Large intestine (tissue), 3 donors: ENCODE results near the gene TNNT3. TPM values are rescaled to one million over a fixed set of nuclear protein-coding genes. Genes with fewer than 3 reads are reported as not detected.
"Not testable (repeated sequence)": the region's sequence is repeated elsewhere in the genome, so short reads cannot be mapped to it uniquely, and the experiment has no call there.

ENCODE experiments used
- DNase-seq, 2 donors: peaks; one replicate each; pipeline versions ENCODE4 v3.0.0 to v3.0.0-alpha.2; 2013
- H3K27ac ChIP-seq: one replicate; pipeline ENCODE4 v1.5.1; 2013; ENCODE audit warnings: low read length
- H3K27me3 ChIP-seq: 2 replicates; pipeline ENCODE4 v1.6.1; 2013; ENCODE audit warnings: low read length; ENCODE audit not compliant: control insufficient read depth, insufficient read depth
- H3K36me3 ChIP-seq: 2 replicates; pipeline ENCODE4 v1.6.1; 2013; ENCODE audit warnings: low read length; ENCODE audit not compliant: control insufficient read depth, insufficient read depth
- H3K4me1 ChIP-seq: one replicate; pipeline ENCODE4 v1.6.1; 2013; ENCODE audit warnings: low read length; ENCODE audit not compliant: control insufficient read depth, insufficient read depth
- H3K4me3 ChIP-seq: one replicate; pipeline ENCODE4 v1.5.1; 2013; ENCODE audit warnings: low read length
- H3K9me3 ChIP-seq: one replicate; pipeline ENCODE4 v1.6.1; 2013; ENCODE audit warnings: mild to moderate bottlenecking, low read depth, low read length, moderate library complexity; ENCODE audit not compliant: control insufficient read depth
- WGBS: methylation state at CpG from one replicate; pipeline ENCODE4 v1.1.5; 2013; ENCODE audit warnings: low lambda C conversion rate; ENCODE audit not compliant: insufficient coverage; 5-methylcytosine and 5-hydroxymethylcytosine counted together
- polyA plus RNA-seq: library from polyadenylated mRNA; unstranded; fragments of 120-200 nt; gene quantifications from one replicate; pipeline ENCODE4 v1.2.1, GENCODE V29; 2013

Gene TNNT3
- polyA plus RNA-seq, 1 donor = 11.9 TPM

DNA sequence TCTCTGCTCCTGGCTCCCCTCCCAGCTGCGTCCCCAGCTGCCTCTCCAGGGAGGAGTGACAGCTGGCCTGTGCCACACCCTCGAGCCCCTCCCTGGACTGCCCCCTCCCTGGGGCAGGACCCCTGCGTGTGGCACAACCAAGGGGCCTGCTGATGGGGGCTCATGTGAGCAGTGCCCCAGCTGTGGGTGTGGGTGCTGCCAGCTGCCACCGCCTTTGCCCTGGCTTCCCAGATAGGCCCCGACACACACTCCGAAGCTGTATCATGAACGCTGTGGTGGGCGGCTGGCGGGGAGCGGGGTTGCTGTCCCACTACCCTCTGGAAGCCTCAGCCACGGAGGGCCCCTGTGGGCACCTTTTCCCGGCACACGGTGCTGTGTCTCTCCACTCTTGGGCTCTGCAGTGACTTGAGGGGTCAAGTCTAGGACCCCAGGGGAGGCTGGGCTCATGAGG is 43.6 kb upstream of the TNNT3 start:
- not testable (repeated sequence) for H3K9me3 ChIP-seq, H3K27me3 ChIP-seq, DNase-seq, H3K36me3 ChIP-seq, H3K4me3 ChIP-seq
- Histone ChIP-seq H3K4me1 (peaks cover 17% of the 10 kb centered on the region), H3K27ac (peak overlapping the region; percentile 41)
- WGBS = no CpG with 5 or more reads among the region's 13 CpGs

DNA sequence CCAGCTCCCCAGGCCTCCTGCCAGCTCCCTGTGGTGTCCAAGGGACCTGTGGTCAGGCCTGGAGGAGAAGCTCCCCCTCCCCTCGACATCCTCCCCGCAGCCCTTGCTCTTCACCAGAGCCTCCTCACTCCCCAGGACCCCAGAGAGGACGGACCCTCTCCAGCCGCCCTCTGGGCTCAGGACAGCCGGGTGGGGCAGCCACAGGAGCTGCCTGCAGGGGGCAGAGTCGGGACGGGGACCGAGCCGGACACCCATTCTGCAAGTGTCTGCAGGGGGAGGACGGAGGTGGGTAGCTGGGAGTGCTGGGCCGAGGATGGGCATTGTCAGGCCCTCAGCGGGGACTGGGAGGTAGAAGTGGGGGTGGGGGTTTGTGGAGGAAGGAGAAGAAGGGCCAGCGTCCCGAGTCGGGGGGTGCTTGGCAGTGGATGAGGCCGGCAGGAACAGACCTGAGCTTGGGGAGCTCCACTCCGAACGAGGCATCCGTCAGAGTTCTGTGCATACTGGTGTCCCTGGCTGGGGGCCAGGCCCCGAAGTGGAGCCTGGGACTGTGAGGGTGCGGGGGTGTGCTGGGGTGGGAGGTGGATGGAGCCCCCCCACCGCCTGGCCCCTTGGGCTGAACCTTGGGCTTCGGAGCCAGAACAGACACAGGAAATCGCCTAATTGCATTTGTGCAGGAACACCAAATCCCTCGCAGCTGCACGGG is 43.0 kb upstream of the TNNT3 start:
- Histone ChIP-seq H3K36me3 (no peaks in the 10 kb centered on the region), H3K27ac (peak overlapping the region; percentile 41), H3K9me3 (no peaks in the 10 kb centered on the region), H3K4me3 (no peak overlapping the region), H3K27me3 (no peaks in the 10 kb centered on the region), H3K4me1 (peaks cover 17% of the 10 kb centered on the region)
- DNase-seq = peak in 1 of 2 donors; percentile 58
- no CpG with 5 or more reads among the region's 26 CpGs for WGBS

DNA sequence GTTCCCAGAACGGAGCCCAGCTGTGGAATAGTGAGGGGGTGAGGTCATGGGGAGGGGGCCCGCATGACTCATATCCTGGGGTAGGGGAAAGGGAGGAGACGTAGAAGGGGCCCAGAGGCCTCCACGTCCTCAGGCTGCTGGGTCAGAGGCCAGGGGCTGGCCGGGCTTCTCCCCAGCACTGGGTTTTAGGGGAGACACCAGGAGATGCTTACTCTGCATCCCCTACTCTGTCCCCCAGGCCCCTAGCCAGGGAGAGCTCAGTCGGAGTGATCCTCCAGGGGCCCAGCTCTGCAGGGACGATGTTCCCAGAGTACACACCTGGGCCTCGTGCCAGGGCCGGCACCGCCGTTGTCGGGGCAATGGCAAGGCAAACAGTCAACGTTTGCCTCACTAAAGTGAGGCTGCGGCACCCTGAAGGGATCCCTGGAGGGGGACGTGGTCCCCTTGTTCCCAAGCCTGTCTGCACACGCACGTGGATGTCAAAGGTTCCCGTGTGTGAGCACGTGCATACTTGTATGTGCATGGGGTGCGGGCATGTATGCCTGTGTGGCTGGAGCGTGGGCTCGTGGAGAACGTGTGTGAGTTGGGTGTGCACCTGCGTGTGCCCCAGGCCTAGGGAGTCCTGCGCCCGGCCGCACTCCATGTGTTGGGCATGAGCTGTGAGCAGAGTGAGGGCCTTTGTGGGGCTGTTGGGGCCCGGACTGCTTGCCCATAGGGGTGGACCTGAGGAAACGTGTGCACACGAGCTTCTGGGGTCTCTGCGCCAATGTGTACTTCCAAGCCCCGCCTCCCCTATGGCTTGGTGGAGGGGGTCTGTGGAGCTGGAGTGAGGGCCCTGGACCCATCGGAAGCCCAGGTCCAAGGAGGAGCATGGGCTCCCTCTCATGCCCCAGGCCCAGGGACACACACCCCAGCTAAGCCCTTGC is 42.0 kb upstream of the TNNT3 start:
- WGBS = no CpG with 5 or more reads among the region's 33 CpGs
- Histone ChIP-seq H3K4me3 (no peak overlapping the region), H3K27me3 (no peaks in the 10 kb centered on the region), H3K36me3 (no peaks in the 10 kb centered on the region), H3K9me3 (no peaks in the 10 kb centered on the region), H3K27ac (peak overlapping the region; percentile 42), H3K4me1 (peaks cover 23% of the 10 kb centered on the region)
- DNase-seq = peak in 1 of 2 donors; percentile 45

DNA sequence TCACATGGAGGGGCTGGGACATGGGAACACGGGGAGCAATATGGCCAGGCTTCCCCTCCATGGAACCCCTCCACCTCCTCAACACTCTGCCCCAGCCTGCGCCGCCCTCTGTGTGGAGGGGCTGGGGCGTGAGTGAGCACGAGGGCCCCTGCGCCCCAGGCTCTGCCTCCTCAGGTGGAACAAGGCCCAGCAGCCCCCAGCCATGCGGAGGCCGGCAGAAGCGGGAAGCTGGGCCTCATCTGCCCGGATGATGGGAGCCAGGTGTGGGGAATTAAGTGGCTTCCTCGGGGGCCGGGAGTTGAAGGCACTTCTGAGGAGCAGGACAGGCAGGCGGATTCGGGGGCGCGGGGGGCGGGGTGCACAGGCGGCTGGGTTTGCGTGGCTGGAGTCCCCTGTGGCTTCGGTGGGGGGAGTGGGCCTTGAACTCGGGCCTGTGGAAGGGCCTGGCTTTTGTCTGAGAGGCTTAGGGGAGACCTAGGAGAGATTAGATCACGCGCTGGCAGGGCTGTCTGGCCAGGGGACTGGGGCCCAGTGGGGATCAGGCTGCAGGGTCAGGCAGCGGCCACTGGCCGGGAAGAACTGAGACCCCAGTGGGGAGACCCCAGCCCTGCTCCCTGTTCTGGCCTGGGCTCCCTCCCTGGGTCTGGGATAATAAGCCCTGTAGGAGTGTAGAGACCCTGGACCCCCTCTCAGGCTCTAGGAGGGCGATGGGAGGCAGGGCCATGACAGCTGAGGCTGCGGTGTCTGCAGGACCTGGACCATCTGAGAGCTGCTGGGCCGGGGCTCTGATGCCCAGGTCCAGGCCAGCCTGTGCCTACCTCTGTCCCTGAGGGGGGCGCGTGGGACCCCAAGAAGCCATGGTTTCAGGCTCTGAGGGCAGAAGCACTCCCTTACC is 41.1 kb upstream of the TNNT3 start:
- H3K36me3 ChIP-seq = no peaks in the 10 kb centered on the region
- WGBS = no CpG with 5 or more reads among the region's 30 CpGs
- peaks cover 28% of the 10 kb centered on the region for H3K4me1 ChIP-seq
- H3K27ac ChIP-seq = peak overlapping the region; percentile 42
- no peaks in the 10 kb centered on the region for H3K27me3 ChIP-seq
- H3K9me3 ChIP-seq = no peaks in the 10 kb centered on the region
- peak in 1 of 2 donors; percentile 20 for DNase-seq
- H3K4me3 ChIP-seq = no peak overlapping the region

DNA sequence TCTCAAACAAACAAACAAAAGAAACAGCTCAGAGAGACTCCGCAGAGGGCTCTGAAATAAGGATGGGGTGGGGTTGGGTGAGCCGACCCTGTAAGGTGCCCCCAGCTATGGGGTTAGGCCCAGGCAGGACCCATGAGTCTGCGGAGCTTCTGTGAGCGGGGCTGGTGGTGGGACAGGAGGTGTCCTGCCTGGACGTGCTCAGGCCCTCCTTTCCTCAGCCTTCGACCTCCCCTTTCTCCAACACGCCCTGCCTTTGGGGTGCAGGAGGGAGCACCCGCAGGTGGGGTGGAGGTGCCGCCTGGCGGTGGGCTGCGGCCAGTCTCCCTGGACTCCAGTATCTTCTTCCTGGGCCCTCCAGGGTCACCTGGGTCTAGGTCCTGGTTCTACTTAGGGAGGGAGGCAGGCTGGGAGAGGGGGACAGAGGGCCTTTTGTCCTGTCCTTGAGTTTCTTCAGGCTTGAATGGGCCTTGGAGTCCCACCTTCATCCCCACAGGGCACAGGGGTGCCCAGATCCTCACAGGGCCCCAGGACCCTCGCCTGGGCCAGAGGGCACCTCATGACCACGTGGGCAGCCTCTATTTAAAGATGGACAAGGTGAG is 40.1 kb upstream of the TNNT3 start:
- H3K4me1 ChIP-seq = peaks cover 28% of the 10 kb centered on the region
- no peak for DNase-seq
- no peak overlapping the region for H3K27ac ChIP-seq
- no peaks in the 10 kb centered on the region for H3K36me3 ChIP-seq
- no peaks in the 10 kb centered on the region for H3K9me3 ChIP-seq
- WGBS = no CpG with 5 or more reads among the region's 13 CpGs
- no peaks in the 10 kb centered on the region for H3K27me3 ChIP-seq
- no peak overlapping the region for H3K4me3 ChIP-seq

DNA sequence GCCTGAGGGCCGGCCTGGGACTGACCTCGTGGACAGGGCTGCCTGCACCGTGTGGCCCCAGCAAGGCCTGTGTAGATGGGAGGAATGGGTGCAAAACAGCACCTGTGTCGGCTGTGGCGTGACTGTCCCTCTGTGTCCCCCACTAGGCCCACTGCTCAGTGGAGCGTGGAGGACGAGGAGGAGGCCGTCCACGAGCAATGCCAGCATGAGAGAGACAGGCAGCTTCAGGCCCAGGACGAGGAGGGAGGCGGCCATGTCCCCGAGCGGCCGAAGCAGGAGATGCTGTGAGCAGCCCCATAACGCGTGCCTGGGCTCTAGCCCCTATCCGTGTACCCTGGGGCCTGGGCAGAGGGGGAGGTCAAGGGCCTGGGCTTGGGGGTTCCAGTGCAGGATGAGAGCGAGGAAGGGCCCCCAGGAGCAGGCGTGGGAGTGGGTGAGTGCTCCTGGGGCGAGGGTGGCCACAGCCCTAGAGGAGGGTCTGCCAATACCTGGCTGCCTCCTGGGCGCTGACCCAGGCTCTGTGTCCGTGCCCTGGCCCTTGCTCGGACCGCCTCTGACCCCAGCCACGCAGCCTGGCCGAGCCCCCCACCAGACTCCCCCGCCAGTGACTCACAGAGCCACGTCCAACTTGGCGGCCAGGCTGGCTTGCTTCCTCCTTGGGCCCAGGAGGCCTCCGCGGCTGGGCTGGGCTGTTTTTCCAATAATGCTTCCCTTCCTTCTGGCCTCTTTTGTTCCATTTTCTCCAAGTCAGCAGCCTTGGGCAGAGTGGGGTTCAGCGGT is 39.4 kb upstream of the TNNT3 start:
- Histone ChIP-seq H3K27me3 (no peaks in the 10 kb centered on the region), H3K4me3 (no peak overlapping the region), H3K36me3 (no peaks in the 10 kb centered on the region), H3K9me3 (no peaks in the 10 kb centered on the region), H3K4me1 (peaks cover 28% of the 10 kb centered on the region), H3K27ac (peak overlapping the region; percentile 45)
- WGBS = no CpG with 5 or more reads among the region's 32 CpGs
- DNase-seq = no peak

DNA sequence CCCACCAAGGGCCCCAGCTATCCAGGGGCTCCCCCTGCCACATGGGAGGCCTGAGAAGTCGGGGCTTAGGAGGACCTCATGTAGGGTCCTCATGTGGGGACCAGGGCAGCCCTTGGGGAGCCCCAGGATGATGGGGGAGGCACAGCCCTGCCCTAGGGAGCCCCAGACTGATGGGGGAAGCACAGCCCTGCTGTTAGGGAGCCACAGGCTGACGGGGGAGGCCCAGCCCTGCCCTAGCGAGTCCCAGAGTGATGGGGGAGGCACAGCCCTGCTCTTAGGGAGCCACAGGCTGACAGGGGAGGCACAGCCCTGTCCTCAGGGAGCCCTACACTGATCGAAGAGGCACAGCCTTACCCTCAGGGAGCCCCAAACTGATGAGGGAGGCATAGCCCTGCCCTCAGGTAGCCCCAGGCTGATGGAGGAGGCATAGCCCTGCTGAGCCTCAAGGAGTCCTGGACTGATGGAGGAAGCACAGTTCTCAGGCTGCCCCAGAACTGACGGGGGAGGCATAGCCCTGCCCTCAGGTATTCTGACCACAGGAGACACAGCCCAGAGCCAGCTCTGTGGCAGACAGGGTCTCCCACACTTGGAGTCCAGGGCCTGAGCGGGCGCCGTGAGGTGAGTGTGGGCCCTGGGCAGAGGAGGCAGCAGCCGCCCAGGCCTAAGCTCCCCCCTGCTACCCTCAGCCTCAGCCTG is 38.6 kb upstream of the TNNT3 start:
- WGBS = no CpG with 5 or more reads among the region's 9 CpGs
- H3K27ac ChIP-seq = peak overlapping the region; percentile 45
- no peak for DNase-seq

DNA sequence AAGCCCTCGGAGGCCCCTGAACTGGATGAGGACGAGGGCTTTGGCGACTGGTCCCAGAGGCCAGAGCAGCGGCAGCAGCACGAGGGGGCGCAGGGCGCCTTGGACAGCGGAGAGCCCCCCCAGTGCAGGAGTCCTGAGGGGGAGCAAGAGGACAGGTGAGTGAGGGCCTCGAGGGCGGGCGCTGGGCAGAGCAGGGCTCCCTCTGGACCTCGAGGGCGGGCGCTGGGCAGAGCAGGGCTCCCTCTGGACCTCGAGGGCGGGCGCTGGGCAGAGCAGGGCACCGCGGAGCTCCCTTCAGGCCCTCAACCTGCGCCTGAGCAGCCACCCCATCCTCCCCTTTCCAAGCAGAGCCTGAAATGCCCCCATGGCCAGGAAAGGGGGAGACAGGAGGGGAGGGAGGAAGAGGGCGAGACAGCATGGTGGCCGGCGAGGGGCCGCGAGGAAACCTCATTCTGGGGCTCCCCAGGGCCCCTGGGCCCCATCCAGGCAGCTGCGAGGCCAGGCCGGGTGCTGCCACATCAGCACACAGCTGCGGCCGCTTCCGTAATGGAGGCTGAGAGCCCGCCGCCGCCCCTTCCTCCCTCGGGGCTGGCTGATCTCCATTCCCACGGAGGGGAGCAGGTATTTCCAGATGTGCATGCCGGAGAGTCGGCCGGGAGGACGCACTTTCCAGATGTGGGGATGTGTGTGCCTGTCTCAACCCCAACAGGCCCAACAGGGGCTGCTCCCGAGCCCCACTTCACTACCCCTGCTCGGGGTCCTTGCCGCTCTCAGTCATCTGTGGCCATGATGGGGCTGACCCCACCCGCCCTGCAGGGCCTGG is 37.9 kb upstream of the TNNT3 start:
- peak in 1 of 2 donors; percentile 16 for DNase-seq
- Histone ChIP-seq H3K9me3 (no peaks in the 10 kb centered on the region), H3K27ac (peak overlapping the region; percentile 45), H3K4me1 (peaks cover 18% of the 10 kb centered on the region), H3K36me3 (no peaks in the 10 kb centered on the region), H3K27me3 (no peaks in the 10 kb centered on the region), H3K4me3 (no peak overlapping the region)
- no CpG with 5 or more reads among the region's 43 CpGs for WGBS

More for the DNA sequence above, 38.6 kb upstream of the TNNT3 start:
- H3K27me3 ChIP-seq = no peaks in the 10 kb centered on the region
- no peaks in the 10 kb centered on the region for H3K9me3 ChIP-seq
- H3K4me3 ChIP-seq = no peak overlapping the region
- H3K4me1 ChIP-seq = peaks cover 23% of the 10 kb centered on the region
- no peaks in the 10 kb centered on the region for H3K36me3 ChIP-seq
